Stimulated activated CD4-positive, alpha-beta T cell treated with anti-CD3 and anti-CD28 coated beads, Interleukin-4, amount 100 ng/mL, for 24 hours (primary cell): ENCODE results near the gene CYB5R2.

Experiments used
- DNase-seq: peaks from one replicate; pipeline ENCODE4 v3.0.0-alpha.2; 2020

Gene CYB5R2

GRCh38 chr11:7672960-7673723 lies at the start of gene CYB5R2:
CYB5R2 (minus strand) TSS chr11:7673500; CDS start chr11:7672825, 675 bp downstream.
- no peak for DNase-seq

GRCh38 chr11:7714786-7715185 lies 41.5 kb upstream of the CYB5R2 start:
- no peak for DNase-seq

DNA sequence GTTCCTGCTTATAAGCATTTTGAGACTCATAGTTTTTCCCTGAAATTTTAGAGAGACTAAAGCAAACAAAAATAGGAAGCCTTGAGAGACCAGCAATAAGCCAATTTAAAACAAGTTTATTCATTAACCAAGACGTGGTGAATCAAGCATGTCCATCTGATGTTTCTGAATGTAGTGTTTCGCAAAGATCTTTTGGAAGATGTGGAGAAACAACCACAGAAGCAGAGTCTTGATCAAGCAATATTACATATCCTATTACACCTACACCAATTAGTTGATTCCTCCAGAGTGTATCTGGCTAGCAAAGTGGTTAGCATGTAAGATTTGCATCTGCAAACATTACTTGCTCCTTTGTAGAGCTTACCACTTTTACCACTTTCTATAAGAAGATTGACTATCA lies 33.1 kb upstream of the CYB5R2 start, which contains the start of gene OVCH2:
TSS of gene OVCH2 (minus strand) at position 101 of the 400 bp plus-strand sequence. CDS start at position 18, 83 bp downstream.
- no peak for DNase-seq

DNA sequence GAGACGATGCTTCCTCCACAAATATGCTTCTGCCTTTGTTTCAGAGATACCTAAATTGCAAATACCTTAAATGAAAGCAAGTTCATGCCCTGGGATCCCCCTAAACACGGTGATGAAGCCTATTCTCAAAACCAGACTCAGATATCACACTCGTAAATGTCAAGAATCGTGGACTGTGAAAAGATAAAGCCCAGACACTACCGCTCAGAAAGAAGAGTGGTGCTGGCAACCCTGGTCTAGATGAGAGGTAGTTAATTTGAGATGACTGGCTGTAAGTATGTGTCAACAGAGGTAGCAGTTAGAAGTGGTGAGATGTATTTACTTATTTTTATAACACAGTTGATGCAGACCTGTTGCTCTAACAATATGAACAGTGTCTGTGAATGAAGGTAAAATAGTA lies 30.4 kb upstream of the CYB5R2 start:
- no peak for DNase-seq

- peak; percentile 17 for DNase-seq
Measured at GRCh38 chr11:7696424-7696823, 23.1 kb upstream of the CYB5R2 start.

DNA sequence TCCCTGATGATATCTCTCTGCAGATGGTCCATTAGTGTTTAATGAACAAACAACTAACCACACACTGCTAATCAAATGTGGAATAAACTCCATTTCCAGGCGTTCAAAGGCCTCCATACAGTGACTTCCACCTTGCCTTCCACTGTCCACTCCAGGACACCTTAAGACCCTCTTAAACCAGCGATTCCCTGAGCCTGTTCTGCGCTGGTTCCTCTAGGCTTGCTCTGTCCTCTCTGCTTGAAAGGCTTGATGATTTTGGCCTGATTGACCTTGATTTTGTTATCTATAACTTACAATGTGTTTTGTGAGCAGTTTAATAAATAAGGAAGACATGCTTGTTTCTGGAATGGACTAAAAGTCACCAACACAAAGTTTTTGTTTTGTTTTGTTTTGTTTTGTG lies 20.9 kb upstream of the CYB5R2 start:
- DNase-seq = no peak

GRCh38 chr11:7692426-7692825 lies 19.1 kb upstream of the CYB5R2 start:
- no peak for DNase-seq

DNA sequence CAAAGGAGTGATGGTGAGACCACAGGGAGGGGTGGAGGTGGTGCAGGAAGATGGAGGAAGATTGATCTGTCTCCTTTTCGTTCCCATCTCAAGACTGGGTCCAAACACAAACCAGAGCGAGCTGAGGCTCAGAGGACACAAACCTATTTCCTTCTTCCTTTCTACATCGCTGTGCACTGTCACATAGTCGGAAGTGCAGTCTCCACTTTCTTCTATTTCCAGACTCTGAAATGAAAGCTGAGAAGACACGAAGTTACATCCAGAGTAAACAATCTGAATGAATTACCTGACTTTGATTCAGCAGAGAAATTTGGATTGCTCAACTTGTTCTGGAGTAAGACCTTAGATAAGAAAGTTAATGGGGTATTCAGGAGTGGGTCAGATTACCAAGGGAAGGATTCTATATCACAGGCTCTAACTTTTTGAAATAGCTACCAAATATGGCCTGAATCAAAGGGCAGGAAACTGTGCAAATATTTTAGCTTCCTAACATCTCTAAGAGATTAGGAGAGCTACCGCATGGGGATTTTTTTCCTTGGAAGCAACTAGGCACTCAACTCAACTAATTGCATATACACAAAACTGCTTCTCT lies 18.6 kb upstream of the CYB5R2 start:
- no peak for DNase-seq

- DNase-seq = no peak
Measured at GRCh38 chr11:7690648-7691047, 17.3 kb upstream of the CYB5R2 start.

DNA sequence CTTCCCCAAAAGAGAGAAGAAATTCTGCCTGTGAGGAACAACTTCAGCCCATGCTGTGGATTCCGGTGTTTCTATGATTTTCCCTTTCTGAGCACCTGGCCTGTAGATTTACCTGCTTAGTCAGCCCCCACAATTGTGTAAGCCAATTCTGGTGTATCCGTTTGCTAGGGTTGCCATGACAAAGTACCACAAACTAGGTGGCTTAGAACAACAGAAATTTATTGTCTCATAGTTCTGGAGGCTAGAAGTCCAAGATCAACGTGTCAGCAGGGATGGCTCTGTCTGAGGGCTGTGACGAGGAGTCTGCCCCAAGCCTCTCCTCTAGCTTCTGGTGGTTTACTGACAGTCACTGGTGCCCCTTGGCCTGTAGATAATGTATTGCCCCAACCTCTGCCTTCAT lies 15.9 kb upstream of the CYB5R2 start:
- DNase-seq = no peak

GRCh38 chr11:7688238-7688826 lies 15.0 kb upstream of the CYB5R2 start:
- DNase-seq = no peak

GRCh38 chr11:7687386-7687785 lies 14.1 kb upstream of the CYB5R2 start:
- no peak for DNase-seq

DNA sequence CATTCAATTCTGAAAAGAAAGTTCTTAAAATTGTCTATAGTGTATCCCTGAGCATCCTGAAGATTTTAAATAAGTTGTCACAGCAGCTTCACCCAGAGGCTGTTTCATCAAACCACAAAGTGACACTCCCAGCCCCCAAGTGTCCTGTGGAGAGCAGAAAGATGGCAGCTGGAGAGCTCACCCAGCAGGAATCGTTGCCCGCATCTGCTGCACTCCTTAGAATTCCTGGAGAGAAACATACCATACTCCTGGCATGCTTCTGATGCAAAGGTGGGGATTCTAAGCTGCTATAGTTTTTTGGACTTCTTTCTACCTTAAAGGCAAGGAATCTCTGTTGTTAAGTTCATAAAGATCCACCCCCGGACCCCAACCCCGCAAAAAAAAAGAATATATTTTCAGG lies 13.5 kb upstream of the CYB5R2 start:
- no peak for DNase-seq

GRCh38 chr11:7683571-7683970 lies 10.3 kb upstream of the CYB5R2 start:
- DNase-seq = no peak

DNA sequence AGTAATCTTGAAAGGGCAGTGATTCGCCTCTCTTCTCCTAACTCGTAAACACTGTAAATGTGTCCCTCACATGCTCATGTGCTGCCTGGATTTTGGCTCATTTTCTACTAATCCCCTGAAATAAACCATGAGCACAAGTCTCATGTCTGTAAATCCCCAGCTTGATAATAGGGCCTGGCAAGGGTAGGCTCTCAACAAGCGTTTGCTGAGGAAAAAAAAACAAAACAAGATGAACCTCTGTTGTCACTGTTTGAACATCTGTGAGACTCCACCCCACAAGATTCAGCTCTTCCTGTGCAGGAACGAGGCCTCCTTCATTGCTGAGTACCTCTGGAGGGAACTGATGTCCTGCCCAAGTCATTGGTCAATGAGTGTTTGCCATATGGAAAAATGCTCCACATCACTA lies 4.5 kb upstream of the CYB5R2 start:
- no peak for DNase-seq

GRCh38 chr11:7677071-7677470 lies 3.8 kb upstream of the CYB5R2 start:
- DNase-seq = no peak

DNA sequence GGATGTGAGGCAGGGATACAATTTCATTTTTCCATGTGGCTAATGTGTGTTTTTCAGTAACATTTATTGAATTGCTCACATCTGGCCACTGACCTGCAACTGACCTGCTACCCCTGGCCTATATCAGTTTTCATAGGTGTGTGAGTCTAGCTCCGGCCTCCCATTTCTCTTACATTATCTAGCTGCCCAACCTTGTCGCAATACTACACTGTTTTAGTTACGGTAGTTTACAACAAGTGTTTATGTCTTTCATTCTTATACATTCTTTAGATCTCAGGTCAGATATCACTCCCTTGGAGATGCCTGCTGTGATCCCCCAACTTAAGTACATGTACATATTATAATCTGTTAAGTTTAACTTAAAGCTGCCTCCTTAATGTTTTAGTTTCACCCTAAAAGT lies 2.3 kb upstream of the CYB5R2 start:
- DNase-seq = no peak

DNA sequence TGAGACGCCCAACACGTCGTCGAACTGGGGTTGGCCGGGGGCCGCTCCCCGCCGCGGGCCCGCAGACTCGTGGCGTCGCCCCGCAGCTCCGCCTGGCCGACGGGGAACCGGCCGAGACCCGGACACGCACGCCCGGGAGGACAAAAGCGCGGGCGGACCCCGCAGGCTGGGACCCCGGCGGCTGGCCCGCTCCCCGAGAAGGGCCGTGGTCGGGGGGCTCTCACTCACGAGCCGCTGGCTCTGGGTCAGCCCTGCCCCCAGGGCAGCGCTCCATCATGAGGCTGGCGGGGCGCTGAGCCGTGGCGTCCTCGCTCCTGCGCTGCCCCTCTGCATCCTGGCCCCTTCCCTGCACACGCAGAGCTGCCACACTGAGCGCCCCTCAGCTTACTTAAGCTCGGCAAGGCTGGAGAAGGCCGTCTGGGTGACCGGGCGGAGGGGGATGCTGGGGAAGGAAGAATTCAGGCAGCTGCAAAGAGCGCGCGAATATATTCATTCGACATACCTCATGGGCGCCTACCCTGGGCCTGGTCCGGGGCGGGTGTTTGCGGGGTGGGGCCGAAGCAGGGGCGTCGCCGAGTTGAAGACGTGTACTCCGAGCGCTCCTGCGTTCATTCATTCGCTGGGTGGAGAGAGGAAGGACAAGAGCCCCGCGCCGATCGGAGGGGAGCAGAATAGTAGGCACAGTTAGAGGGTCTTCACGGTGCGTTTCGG lies 579 bp upstream of the CYB5R2 start:
- no peak for DNase-seq

GRCh38 chr11:7672276-7672959 lies 882 bp downstream of the CYB5R2 start:
- DNase-seq = no peak

- peak; percentile 18 for DNase-seq
Measured at GRCh38 chr11:7671347-7672215, 1.7 kb downstream of the CYB5R2 start.

DNA sequence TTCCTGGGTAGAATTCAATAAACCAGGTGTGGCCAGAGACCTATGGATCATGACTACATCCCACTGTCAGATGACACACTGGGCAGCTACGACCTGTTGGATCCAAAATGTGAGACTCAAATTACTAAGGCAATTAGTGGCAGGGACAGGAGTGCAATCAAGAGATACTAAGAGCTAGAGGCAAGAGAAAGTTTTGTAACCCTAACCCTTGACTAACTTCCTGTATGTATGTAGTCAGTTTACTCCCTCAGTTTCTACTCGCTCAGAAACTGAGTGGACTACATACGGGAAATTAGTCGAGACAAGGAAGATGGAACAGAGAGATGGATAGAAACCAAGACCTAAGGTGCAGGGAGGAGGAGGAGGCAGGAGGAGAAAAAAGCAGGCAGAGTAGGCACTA lies 2.7 kb downstream of the CYB5R2 start:
- DNase-seq = no peak

DNA sequence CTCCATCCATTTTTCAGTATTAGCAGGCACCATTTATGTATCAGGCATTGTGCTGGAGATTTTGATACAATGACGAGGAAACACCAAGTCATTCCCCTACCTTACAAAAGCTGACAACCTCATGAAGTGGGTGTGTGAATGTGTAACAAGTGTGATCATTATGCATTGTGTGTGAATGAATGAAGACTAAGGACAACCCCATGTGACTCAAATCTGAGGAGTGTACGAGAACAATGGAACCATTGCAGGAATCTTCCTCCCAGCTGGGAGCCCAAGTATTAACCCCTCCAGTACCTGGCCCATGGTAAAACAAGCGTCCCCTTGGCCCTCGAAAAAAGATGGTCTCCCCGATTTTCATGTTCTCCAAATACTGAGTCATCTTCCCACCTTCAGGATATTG lies 4.4 kb downstream of the CYB5R2 start:
- no peak for DNase-seq
